A375 (cell line): ENCODE data around the gene ZNF326. TPM values are rescaled to one million over a fixed set of nuclear protein-coding genes. Genes with fewer than 3 reads are reported as not detected.

Experiments
- small RNA-seq: library from RNA; depleted of rRNA; stranded (forward); fragments of <200 nt; gene quantifications from one replicate; pipeline ENCODE3, GENCODE V24; 2014
- total RNA-seq: library from RNA; depleted of rRNA; stranded (reverse); fragments of >200 nt; shearing (Covaris generic); gene quantifications from 2 replicates; pipeline ENCODE4 v1.2.3, GENCODE V29; 2014; rRNA removed

ZNF326 gene, protein sequence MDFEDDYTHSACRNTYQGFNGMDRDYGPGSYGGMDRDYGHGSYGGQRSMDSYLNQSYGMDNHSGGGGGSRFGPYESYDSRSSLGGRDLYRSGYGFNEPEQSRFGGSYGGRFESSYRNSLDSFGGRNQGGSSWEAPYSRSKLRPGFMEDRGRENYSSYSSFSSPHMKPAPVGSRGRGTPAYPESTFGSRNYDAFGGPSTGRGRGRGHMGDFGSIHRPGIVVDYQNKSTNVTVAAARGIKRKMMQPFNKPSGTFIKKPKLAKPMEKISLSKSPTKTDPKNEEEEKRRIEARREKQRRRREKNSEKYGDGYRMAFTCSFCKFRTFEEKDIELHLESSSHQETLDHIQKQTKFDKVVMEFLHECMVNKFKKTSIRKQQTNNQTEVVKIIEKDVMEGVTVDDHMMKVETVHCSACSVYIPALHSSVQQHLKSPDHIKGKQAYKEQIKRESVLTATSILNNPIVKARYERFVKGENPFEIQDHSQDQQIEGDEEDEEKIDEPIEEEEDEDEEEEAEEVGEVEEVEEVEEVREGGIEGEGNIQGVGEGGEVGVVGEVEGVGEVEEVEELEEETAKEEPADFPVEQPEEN
- total RNA-seq, result 6.3 and 9.5 TPM in 2 replicates

DNA sequence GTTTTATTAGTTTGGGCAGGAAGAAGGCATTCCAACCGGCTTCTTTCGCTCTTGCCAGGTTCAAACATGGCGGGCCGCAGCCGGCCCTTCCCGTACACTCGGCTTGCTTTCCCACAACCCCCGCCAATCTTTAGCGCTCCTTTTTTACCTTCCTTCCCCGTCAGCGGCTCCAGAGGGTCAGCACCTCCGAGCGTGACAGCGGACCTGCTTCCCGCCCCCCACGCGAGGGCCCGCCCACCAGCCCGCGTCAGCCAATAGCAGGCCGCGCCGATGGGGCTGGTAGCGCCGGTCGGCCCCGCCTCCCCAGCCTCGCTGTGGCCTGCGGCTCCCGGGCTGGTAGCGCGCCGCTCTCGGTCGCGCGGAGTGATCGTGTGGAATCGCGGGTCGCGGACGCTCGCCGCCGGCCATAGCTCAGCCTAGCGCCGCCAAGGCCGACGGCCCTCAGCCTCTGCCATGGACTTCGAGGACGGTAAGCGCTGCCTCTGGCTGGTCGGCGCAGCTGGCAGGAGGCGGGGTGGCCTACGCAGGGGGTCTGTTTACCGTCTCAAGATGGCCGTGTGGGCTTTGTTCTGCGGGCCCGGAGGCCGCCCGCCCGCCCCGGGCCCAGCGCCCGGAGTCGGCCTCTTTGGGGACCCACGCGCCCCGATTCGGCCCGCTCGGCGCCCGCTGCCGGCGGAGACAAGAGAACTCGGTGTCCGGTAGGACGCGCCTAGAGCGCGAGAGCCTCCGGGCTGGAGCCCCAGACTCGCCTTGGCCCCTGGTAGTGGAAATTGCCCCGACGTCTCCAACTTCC, at the start of gene ZNF326:
Gene ZNF326 (plus strand): TSS at position 306 of the 793 bp plus-strand sequence. CDS start 148 bp downstream, at position 454.

Small RNAs within 50 kb of the gene (small RNA-seq; reads per million reads assigned to genes)
- gene RN7SKP272, result not detected

Other genes starting within 250 kb of the ZNF326 start
- 22.0 and 28.8 TPM in 2 replicates for gene LRRC8D, start 174.1 kb upstream of the ZNF326 start, total RNA-seq